Chondrocyte (in vitro differentiated cells): ENCODE results near the gene MAGI3. TPM values are rescaled to one million over a fixed set of nuclear protein-coding genes. Genes with fewer than 3 reads are reported as not detected.

ENCODE experiments used
- DNase-seq: peaks from one replicate; pipeline ENCODE4 v3.0.0; 2021; ENCODE audit warnings: mixed read lengths, low spot score
- H3K27ac Mint-ChIP-seq: one replicate; pipeline ENCODE4 v1.8.0; 2021; ENCODE audit warnings: mild to moderate bottlenecking, moderate library complexity, mixed read lengths; ENCODE audit not compliant: unreplicated experiment
- H3K27me3 Mint-ChIP-seq: 2 replicates; pipeline ENCODE4 v1.8.0; 2021; ENCODE audit warnings: low read depth, mixed read lengths
- H3K36me3 Mint-ChIP-seq: 2 replicates; pipeline ENCODE4 v1.8.0; 2021; ENCODE audit warnings: low read depth, mixed read lengths
- H3K4me1 Mint-ChIP-seq: 2 replicates; pipeline ENCODE4 v1.8.0; 2021; ENCODE audit warnings: low read depth, mild to moderate bottlenecking, mixed read lengths
- H3K4me3 Mint-ChIP-seq: one replicate; pipeline ENCODE4 v1.8.0; 2021; ENCODE audit warnings: mild to moderate bottlenecking, moderate library complexity, mixed read lengths; ENCODE audit not compliant: unreplicated experiment
- H3K9me3 Mint-ChIP-seq: 2 replicates; pipeline ENCODE4 v1.8.0; 2021; ENCODE audit warnings: low read depth, mixed read lengths
- total RNA-seq: library from RNA; stranded (reverse); gene quantifications from 3 replicates; pipeline ENCODE4 v1.2.1, GENCODE V29; 2021
- TF ChIP-seq, protein P1 (sequence below): fragments of 200-600 bp; sonication (generic); IDR thresholded peaks from 2 replicates; pipeline ENCODE4 v1.5.0; 2021; ENCODE audit warnings: antibody characterized with exemption, mild to moderate bottlenecking, moderate library complexity

The MAGI3 gene
- total RNA-seq, 1 donor from 2014 or later = 8.8 TPM

DNA sequence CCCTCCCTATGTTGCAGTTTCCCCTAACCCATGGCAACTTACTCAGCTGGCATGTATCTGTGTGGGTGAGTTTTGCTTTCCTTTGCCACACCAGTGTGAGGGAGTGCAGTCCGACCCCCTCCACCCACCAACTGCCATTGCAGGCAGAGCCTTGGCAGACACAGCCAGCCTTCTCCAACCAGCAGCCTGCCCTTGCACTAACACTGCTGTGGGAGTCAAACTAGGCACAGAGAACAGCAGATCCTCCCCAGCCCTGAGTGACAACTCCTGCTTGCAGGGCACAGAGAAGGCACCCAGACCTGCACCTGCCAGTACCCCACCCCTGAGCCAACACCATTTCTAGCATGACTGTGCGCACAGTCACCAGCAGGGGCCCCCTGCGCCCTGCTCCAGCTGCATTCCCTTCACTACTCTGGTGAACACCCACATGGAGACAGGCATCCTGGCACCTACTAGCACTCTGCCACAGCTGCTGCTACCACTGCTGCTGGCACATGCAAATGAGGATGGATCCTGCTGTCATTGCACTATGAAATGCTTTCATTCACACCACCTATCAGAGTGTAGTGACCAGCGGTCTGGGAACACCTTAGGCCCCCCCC lies 98.4 kb downstream of the MAGI3 start:
- DNase-seq = peak; percentile 59
- H3K9me3 Mint-ChIP-seq = peaks cover 61% of the 10 kb centered on the region
- H3K36me3 Mint-ChIP-seq = peaks cover 24% of the 10 kb centered on the region
- H3K4me1 Mint-ChIP-seq = no peaks in the 10 kb centered on the region
- H3K27ac Mint-ChIP-seq = no peak overlapping the region
- TF ChIP-seq, protein P1, sequence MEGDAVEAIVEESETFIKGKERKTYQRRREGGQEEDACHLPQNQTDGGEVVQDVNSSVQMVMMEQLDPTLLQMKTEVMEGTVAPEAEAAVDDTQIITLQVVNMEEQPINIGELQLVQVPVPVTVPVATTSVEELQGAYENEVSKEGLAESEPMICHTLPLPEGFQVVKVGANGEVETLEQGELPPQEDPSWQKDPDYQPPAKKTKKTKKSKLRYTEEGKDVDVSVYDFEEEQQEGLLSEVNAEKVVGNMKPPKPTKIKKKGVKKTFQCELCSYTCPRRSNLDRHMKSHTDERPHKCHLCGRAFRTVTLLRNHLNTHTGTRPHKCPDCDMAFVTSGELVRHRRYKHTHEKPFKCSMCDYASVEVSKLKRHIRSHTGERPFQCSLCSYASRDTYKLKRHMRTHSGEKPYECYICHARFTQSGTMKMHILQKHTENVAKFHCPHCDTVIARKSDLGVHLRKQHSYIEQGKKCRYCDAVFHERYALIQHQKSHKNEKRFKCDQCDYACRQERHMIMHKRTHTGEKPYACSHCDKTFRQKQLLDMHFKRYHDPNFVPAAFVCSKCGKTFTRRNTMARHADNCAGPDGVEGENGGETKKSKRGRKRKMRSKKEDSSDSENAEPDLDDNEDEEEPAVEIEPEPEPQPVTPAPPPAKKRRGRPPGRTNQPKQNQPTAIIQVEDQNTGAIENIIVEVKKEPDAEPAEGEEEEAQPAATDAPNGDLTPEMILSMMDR = no peak
- H3K27me3 Mint-ChIP-seq = no peaks in the 10 kb centered on the region
- no peak overlapping the region for H3K4me3 Mint-ChIP-seq

DNA sequence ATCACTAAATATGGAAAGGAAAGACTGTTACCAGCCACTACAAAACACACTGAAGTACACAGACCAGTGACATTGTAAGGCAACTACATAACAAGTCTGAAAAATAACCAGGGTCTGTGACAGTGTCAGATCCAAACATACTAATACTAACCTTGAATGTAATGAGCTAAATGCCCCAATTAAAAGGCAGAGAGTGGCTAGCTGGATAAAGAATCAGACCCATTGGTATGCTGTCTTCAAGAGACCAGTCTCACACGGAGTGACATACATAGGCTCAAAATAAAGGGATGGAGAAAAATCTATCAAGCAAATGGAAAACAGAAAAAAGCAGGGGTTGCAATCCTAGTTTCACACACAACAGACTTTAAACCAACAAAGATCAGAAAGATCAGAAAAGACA lies 100.1 kb downstream of the MAGI3 start:
- Mint-ChIP-seq H3K27me3 (no peaks in the 10 kb centered on the region), H3K27ac (no peak overlapping the region), H3K9me3 (peaks cover 56% of the 10 kb centered on the region), H3K4me3 (no peak overlapping the region), H3K36me3 (peaks cover 24% of the 10 kb centered on the region), H3K4me1 (no peaks in the 10 kb centered on the region)
- no peak for DNase-seq
- TF ChIP-seq, protein P1 = no peak

DNA sequence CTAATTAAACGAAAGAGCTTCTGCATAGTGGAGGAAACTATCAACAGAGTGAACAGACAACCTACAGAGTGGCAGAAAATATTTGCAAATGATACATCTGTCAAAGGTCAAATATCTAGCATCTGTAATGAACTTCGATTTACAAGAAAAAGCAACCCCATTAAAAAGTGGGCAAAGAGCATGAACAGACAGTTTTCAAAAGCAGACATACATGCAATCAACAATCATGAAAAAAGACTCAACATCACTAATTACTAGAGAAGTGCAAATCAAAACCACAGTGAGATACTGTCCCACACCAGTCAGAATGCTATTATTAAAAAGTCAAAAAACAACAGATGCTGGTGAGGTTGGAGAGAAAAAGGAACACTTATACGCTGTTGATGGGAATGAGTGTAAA lies 103.2 kb downstream of the MAGI3 start:
- peaks cover 46% of the 10 kb centered on the region for H3K9me3 Mint-ChIP-seq
- H3K27ac Mint-ChIP-seq = no peak overlapping the region
- peaks cover 21% of the 10 kb centered on the region for H3K36me3 Mint-ChIP-seq
- no peaks in the 10 kb centered on the region for H3K27me3 Mint-ChIP-seq
- H3K4me1 Mint-ChIP-seq = no peaks in the 10 kb centered on the region
- H3K4me3 Mint-ChIP-seq = no peak overlapping the region
- TF ChIP-seq, protein P1 = no peak
- DNase-seq = no peak

DNA sequence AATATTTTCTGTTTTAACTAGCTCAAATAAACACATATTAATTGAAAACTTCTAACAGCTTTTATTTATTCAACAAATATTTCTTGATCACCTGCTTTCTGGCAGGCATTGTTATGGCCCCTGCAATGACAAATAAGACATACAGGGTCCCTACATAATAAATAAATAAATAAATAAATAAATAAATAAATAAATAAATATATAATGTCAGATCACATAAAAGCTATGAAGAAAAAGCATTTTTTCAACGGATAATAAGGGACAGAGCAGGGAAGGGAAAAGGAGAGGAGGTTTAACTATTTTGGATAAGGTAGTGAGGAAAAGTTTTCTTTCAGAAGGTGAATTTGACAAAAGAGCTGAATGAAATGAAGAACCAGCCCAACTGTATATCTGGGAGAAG lies 115.0 kb downstream of the MAGI3 start:
- Mint-ChIP-seq H3K27me3 (no peaks in the 10 kb centered on the region), H3K9me3 (no peaks in the 10 kb centered on the region), H3K4me1 (no peaks in the 10 kb centered on the region), H3K4me3 (no peak overlapping the region), H3K27ac (no peak overlapping the region), H3K36me3 (no peaks in the 10 kb centered on the region)
- DNase-seq = no peak
- TF ChIP-seq, protein P1 = no peak

DNA sequence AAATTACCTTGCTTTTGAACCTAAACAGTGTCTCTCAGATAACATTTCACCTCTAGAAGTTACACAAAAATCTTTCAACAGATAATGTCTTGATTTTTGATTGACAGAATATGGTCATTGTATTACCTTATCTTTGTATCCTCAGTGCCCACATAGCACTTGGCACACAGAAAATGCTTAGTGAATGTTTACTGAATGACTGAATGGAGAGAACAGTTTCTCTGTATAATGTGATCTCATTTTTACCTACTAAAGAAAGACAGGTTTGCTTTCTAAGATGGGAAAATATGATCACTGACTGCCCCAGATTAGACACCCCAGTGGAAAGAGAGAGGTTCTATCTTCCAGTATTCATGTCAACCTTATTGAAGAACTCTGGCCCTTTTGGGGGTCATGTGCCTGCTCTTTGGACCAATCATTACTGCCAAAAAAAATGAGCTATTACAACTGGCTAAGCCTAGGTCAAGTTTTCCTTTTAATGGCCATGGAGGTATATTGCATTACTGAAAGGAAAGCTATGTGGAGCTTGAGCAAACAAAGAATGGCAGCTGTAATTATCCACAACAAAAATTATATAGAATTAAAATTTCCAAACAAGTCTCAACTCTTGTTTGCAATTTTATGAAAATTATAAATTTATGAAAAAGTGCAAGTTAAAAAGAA lies 117.4 kb downstream of the MAGI3 start:
- no peak for DNase-seq
- Mint-ChIP-seq H3K4me3 (no peak overlapping the region), H3K27me3 (no peaks in the 10 kb centered on the region), H3K27ac (no peak overlapping the region), H3K36me3 (peaks cover 2% of the 10 kb centered on the region), H3K9me3 (peaks cover 12% of the 10 kb centered on the region), H3K4me1 (no peaks in the 10 kb centered on the region)
- TF ChIP-seq, protein P1 = no peak
